HEK293T (cell line): Measurements from ENCODE around the gene MDM2.

Source experiments
- BHLHE40 ChIP-seq: fragments of 450-650 bp; IDR thresholded peaks from 2 replicates; pipeline ENCODE4 v1.6.1; 2016; ENCODE audit warnings: mild to moderate bottlenecking, moderate library complexity, borderline replicate concordance
- CTBP1 ChIP-seq: fragments of 450-650 bp; IDR thresholded peaks from 2 replicates; pipeline ENCODE4 v1.6.1; 2016; ENCODE audit warnings: borderline replicate concordance
- ELF4 ChIP-seq: fragments of 450-650 bp; IDR thresholded peaks from 2 replicates; pipeline ENCODE4 v1.6.1; 2017; ENCODE audit warnings: antibody characterized with exemption
- FOXK2 ChIP-seq: fragments of 450-650 bp; IDR thresholded peaks from 2 replicates; pipeline ENCODE4 v1.6.1; 2016; ENCODE audit warnings: mild to moderate bottlenecking
- FOXM1 ChIP-seq: fragments of 450-650 bp; IDR thresholded peaks from 2 replicates; pipeline ENCODE4 v1.6.1; 2017; ENCODE audit warnings: mild to moderate bottlenecking, borderline replicate concordance
- HDGF ChIP-seq: fragments of 450-650 bp; IDR thresholded peaks from 2 replicates; pipeline ENCODE4 v1.6.1; 2017; ENCODE audit warnings: antibody characterized with exemption, borderline replicate concordance
- L3MBTL2 ChIP-seq: fragments of 450-650 bp; conservative IDR thresholded peaks from 2 replicates; pipeline ENCODE4 v1.6.1; 2016; ENCODE audit warnings: mild to moderate bottlenecking
- NFRKB ChIP-seq: fragments of 450-650 bp; IDR thresholded peaks from 2 replicates; pipeline ENCODE4 v1.6.1; 2016; ENCODE audit warnings: mild to moderate bottlenecking, moderate library complexity
- PKNOX1 ChIP-seq: fragments of 450-650 bp; IDR thresholded peaks from 2 replicates; pipeline ENCODE4 v1.6.1; 2016
- SP1 ChIP-seq: fragments of 450-650 bp; IDR thresholded peaks from 2 replicates; pipeline ENCODE4 v1.6.1; 2017
- SUZ12 ChIP-seq: fragments of 450-650 bp; IDR thresholded peaks from 2 replicates; pipeline ENCODE4 v1.6.1; 2016; ENCODE audit warnings: mild to moderate bottlenecking
- TARDBP ChIP-seq: fragments of 450-650 bp; IDR thresholded peaks from 2 replicates; pipeline ENCODE4 v1.6.1; 2016
- ZNF384 ChIP-seq: fragments of 450-650 bp; IDR thresholded peaks from 2 replicates; pipeline ENCODE4 v1.6.1; 2016

GRCh38 chr12:68886636-68887572 is 78.9 kb downstream of the MDM2 start:
- TF ChIP-seq SP1 (no peak), FOXM1 (no peak), TARDBP (no peak), PKNOX1 (no peak), FOXK2 (no peak), SUZ12 (no peak), NFRKB (no peak), BHLHE40 (no peak), ELF4 (no peak), CTBP1 (no peak), L3MBTL2 (no peak), ZNF384 (no peak), HDGF (no peak)
